NCI-H2107 treated with DMSO at 0.1 percent for 48 hours (cell line): ENCODE results near the gene HYI.
"Not testable (repeated sequence)": the region's sequence is repeated elsewhere in the genome, so short reads cannot be mapped to it uniquely, and the experiment has no call there.

Source experiments
- DNase-seq: peaks from one replicate; lab custom pipeline; 2025; ENCODE audit not compliant: unreplicated experiment; lab: John Stamatoyannopoulos, UW

Gene HYI

DNA sequence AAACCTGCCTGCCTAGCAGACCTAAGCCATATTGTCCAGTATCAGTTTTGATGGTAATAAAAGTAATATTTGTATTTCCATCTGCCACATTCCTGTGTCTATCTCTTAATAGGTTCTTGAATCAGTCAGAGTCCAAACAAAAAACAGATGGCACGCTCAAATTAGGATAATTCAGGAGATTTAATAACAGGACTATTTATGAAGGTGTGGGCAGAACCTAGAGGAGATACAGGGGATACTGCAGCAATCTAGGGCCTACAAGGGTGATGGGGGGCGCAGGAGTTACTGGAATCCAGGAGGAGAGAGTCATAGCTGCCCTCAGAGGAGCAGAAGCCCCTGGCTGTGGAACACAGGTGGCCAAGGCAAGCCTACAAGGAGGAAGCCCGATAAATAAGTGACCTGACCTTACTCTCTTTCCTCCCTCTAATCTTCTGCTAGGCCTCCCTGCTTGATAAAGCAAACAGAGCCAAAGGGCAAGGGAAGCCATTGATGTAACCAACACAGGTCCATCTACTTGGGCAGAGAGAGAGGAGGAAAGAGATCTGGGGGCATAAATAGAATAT, 11.9 kb upstream of the HYI start:
- DNase-seq = no peak

DNA sequence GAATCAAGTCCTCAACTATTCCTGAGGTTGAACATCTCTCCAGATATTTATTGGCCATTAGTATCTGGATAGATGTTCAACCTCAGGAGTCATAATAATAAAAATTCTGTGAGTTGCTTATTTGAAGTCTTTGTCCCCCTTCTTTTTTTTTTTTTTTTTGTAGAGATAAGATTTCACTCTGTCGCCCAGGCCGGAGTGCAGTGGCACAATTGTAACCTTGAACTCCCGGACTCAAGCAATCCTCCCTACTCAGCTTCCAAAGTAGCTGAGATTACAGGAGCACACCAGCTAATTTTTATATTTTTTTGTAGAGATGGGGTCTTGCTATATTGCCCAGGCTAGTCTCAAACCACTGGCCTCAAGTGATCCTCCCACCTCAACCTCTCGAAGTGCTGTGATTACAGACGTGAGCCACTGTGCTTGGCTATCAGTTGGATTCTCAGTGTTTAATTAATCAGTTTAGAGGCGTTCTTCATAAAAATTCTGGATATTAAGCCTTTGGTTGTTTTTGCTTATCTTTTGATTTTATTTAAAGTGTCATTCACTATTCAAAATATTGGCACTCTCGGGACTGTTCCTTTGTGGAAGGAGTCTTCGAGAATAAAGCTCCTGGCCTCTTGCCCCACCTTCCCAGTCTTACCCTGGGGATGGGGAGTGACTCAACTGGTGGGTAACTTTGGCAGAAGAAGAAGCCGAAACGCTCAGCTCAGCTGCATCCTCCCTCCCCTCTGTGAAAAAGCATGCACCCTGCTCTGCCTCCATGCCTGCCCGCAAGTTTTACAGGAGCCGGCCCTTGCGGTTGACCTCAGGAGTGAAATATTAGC, 11.2 kb upstream of the HYI start:
- DNase-seq = no peak

DNA sequence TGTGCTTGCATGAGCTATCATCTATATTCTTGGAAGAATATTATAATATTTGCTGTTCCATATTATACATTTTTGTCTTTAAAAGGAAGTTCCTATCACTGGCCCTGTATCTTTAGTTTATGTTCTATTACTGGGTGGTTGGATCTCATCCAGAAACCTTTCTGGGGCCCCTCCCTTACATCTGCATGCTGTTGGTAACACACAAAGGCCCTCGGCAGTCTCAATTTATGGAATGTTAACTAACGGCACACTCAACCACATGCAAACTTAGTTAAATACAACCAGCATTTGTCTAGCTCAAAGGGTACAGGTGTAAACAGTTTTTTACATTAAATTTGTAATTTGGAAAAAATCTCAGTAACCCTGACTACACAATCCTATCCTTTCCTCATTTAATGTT, 9.7 kb upstream of the HYI start:
- no peak for DNase-seq

DNA sequence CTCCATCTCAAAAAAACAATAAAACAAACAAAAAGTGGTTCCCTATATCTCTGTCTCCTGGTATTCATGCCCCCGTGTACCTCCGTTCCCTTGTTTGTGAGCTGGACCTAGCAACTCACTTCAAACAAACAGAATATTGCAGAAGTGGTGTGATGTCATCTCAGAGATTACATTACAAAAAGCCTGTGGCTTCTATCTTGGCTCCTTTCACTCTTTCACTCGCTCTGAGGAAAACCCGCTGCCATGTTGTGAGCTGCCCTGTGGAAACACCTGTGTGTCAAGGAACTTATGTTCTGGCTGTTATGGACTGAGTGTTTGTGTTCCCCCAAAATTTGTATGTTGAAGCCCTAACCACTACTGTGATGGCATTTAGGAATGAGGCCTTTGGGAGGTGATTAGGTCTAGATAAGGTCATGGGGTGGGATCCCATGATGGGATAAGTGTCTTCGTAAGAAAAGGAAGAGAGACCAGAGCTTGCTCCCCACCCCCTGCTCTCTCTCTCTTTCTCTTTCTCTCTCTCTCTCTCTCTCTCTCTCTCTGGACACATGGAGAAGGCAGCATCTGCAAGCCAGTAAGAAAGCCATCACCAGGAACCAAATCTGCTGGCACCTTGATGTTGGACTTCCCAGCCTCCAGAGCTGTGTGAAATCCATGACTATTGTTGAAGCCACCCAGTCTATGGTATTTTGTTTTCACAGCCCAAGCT, 7.4 kb upstream of the HYI start:
- DNase-seq = peak; percentile 65

GRCh38 chr1:43458379-43458778, 4.6 kb upstream of the HYI start:
- DNase-seq = not testable (repeated sequence)

DNA sequence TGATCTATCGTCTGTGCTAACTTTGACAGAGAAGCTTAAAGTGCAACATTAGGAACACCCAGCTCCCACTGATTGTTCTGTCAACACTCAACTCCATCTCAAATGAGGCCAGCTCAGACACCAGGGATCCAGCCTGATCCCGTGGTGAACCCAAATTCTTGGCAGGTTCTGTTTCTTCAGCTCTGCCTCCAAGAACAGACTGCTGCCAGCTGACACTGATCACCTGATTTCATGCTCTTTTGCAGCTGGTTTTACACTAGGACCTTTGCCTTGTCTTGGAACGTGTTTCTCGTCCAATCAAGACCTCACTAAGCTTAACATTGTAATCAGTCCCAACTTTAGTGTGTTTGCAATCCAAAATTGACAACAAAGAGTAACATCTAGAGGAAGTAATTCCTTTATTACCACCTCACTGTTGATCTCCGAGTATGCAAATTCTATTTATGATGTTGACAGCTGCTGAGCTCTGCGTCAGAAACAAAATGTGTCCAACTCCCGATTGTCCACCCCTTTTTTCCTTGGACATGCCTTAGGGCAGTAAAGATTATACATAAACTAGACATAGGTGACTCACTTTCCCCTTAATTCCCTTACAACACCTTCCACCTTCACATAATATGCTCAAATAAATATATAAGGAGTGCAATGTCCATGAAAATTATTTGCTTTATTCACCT, 1.6 kb upstream of the HYI start:
- no peak for DNase-seq

DNA sequence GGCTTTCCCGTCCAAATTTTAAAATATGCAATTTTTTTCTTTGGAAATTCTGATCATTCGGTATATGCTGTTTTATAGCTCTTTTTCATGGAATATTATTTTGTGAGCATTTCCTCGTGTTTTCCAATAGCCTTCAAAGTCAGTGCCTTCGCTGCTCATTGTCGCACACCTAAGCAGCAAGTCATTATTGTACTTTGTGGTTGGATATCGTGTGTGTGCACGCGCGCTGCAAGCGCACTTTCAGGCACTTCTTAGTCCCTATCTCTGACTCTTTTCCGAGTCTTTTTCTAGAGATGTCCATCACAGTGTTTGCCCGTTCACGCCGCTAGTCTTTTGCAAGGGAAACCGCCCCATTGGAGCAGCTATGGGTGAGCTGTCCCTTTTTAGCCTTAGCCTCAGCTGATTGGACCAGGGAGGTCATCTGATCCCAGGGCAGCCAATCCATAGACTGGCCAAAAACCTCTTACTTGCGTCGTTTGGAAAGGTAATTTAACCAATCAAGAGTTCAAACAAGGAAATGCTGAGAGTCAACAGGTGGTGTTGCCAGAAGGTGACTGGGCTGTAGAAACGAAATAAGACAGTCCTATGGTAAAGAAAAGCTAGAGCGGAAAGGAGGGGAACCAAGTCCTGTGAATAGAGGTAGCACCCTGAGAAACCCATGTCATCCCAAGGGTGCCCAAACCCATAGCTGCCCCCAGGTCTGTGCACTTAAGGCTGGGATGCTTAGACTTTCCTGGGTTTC, 710 bp upstream of the HYI start:
- DNase-seq = peak; percentile 96

DNA sequence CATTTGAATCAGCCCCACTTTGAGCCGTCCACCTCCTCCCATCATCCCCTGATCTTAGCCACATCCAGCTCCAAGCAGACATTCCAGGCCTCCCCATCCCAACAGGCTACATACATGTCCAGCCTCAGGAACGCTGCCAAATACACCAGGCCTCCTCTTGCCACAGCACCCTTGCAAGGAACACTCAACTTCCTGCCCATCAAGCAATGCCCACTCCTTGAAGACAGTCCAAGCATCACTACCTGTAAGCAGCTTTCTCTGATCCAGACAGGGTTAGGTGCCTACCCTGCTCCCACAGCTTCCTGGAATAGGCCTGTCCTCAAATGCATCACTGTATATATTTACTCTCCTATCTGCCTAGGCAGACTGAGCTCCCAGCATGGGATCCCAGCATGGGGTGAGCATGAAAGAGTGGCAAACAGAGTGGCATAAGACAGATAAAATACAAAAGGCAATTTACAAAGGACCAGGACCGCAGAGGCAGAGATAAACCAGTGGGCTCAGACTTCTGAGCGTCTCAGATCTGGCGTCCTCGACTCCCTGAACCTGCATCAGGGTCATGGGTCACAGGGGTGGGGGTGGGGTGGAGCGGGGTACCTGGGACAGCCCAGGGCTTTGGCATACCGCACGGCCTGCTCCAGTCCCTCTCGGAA, 816 bp downstream of the HYI start:
- peak; percentile 73 for DNase-seq

DNA sequence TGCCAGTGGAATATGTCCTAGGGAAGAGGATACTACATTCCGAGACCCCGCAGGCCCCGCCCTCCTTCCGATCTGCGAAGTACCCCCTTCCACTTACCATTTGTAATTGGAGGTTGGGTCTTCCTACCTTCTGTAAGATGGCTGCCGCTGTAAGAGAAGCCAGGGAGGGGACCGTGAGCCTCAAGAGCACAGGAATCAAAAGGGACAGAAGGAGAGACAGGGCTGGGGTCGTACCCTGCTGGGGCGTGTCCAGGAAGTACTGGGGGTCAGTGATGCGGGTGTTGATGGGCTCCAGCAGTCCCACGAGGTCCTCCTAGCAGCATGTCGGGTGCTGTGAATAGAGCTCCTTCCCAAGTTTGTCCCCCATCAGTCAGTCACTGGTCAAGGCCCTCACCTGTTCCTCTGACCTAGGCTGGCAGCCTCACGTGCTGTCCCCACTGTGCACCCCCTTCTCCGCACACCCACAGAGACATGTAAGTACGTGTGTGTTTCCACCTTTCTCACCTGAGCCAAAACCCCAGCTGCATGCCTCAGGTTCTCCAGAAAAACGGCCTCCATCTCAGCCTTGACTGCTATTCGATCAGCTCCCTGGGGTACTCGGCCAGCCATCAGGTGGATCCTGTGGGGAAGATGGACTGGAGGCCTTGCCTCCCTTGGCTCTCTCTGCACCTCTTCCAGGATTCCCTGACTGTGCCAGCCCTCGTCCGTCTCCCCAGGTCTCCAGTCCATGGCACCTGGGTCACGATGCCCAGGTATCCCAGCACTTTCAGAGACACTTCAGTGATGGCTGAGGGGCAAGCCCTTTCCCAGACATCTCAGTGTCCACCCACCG, 1.8 kb downstream of the HYI start:
- no peak for DNase-seq

- no peak for DNase-seq
Observed at GRCh38 chr1:43451157-43451591, 2.6 kb downstream of the HYI start.

DNA sequence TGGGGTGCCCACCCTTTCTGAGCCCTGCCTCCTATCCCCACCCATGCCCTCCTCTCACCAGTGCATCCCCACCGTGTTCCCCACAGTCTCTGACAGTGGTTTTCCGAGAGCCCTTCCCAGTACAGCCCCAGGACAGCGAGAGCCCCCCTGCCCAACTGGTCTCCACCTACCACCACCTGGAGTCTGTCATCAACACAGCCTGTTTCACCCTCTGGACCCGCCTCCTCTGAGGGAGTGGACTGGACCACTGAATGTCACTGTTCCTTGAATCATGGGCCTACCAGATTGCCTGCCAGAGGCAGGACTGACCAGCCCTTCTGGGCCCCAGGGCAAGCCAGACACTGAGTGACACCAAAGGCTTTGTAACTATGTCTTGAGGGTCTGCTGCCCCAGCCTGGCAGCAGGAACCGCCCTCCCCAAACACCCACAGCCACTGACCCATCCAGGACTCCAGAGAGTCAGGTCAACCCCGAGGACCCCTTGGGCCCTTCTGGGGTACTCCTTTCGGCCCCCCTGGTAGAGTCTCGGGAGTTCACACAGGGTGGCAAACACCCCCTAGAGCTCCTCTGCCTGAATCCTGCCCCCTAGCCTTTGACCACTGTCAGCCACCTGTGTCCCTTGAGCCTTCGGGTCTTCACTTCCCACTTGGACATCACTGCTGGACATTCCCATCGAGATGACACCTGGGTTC, 3.3 kb downstream of the HYI start:
- DNase-seq = no peak

DNA sequence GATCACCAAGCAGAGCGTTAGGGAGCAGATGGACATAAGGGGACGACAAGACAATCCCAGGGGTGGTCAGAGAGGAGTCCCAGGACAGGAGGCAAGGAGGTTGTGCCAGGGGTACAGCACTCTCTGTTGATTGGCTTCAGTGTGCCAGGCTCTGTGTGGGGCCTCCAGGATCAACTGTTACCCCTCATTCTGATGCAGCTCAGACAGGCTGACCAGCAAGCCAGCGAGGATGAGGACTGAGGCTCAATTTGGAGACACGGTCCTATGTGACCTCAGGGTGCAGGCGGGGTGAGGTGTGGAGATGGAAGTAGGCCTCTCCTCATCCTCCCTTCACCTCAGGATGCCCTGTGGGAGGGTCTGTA, 4.0 kb downstream of the HYI start:
- no peak for DNase-seq

DNA sequence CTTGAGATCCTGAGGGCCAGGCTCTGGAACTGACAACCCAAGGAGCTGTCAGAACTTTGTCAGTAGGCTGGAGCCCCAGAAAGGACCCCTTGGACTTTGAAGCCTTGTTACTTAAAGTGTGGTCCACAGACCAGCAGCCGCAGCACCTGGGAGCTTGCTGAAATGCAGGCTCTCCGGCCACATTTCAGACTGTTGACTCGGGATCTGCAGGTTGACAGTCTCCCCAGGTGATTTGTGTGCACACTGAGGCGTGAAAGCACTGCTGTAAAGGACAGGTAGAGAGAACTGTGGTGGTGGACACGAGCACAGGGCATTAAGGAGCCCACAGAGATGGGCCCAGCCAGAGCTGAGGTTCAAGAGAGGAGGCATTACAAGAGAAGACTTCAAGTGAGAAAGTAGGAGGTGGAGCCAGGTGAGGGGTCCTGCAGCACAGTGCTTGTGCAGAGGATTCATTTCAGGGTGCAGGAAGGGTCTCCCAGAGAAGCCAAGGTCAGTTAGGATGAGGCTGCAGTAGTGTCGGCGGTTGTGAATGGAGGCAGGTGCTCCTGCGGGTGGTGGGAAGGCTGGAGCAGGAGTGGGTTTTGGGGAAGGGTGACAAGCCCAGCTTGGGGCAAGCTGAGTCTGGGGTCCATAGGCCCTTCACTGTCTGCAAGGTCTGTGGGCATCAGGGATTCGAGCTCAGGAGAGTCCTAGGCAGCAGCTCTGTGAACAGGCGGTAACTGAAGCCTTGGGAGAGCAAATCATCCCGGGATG, 4.6 kb downstream of the HYI start:
- DNase-seq = no peak

DNA sequence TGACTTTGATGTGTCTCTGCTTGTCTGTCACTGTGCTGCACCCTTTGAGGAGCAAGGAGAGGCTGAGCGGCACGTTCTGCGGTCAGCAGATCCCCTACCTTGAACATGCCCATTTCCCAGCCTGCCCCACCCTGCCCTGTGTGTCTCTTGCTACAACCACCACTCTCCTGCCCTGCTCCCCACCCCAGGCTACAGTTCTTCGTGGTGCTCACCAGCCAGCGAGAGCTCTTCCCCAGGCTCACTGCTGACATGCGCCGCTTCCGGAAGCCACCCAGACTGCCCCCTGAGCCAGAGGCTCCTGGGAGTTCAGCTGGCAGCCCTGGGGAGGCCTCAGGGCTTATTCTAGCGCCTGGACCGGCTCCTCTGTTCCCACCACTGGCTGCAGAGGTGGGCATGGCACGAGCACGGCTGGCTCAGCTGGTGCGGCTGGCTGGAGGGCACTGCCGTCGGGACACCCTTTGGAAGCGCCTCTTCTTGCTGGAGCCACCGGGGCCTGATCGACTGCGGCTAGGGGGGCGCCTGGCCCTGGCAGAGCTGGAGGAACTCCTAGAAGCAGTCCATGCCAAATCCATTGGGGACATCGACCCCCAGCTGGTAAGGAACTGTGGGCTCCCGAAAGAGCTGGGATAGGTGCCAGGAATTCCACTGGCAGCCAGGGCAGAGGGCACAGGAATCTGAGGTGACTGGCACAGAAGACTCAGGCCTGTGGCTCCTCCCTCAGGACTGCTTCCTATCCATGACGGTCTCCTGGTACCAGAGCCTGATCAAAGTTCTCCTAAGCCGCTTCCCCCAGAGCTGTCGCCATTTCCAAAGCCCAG, 5.6 kb downstream of the HYI start:
- DNase-seq = no peak

DNA sequence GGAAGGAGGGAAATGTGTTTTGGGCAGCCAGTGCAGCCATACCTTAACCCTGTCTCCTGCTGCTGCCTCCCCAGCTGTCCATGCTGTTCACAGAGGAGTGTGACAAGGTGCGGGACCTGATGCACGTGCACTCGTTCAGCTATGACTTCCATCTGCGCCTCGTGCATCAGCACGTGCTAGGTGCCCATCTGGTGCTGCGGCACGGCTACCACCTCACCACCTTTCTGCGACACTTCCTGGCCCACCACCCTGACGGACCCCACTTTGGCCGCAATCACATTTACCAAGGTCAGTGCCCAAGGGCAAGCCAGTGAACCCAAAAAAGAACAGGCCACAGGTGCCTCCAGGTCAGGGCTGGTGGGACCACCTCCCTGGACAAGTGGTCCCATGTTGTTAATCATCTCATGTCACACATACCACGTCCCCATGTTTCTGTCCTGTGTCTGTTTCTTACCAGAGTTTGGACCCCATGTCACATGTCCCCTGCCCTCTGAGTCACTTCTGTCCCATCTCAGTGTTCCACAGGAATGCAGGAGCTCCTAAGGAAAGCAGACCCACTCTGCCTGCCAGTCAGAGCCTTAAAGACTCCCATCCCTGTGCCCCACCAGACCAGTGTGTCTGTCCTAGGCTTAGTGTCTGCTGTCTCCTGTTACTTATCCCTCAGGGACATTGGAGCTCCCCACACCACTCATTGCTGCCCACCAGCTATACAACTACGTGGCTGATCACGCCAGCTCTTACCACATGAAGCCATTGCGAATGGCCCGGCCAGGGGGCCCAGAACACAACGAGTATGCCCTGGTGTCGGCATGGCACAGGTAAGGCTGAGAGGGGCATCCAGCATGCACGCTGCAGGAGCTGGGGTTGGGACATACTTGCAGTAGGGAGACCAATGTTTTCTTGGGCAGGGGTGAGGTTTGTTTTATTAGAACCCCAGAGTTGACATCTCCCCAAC, 6.6 kb downstream of the HYI start:
- no peak for DNase-seq

DNA sequence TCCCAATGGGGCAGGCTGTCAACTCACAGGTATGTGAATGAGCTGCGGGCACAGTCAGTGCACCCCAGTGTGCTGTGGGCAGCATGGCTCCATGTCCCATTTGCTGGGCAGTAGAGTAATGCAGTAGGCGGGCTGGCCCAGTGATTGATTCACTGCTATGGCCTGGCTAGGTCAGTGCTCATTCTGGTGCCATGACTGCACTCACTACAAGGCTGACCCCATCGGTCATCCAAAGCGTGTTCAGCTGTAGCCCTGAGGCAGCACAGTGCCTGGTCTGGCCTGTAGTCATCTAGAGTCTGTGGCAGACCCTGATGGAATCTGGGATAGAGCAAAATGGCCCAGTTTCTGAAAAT, 7.4 kb downstream of the HYI start:
- DNase-seq = no peak
